HepG2 (cell line): ENCODE measurements around the gene KLHDC2. TPM values are rescaled to one million over a fixed set of nuclear protein-coding genes. Genes with fewer than 3 reads are reported as not detected.

ENCODE experiments used
- ARID2 ChIP-seq: sonication (generic); formaldehyde crosslinking; IDR thresholded peaks from 2 replicates; pipeline ENCODE4 v1.8.1; 2022; ENCODE audit warnings: mild to moderate bottlenecking, missing genetic modification reagents, borderline replicate concordance
- BORCS8-MEF2B ChIP-seq: sonication (generic); formaldehyde crosslinking; IDR thresholded peaks from 2 replicates; pipeline ENCODE4 v1.8.0; 2022; ENCODE audit warnings: mild to moderate bottlenecking, missing genetic modification reagents
- CCDC6 ChIP-seq: sonication (generic); formaldehyde crosslinking; IDR thresholded peaks from 2 replicates; pipeline ENCODE4 v1.8.1; 2022; ENCODE audit warnings: mild to moderate bottlenecking, missing genetic modification reagents, moderate library complexity
- GLMP ChIP-seq: sonication (generic); formaldehyde crosslinking; IDR thresholded peaks from 2 replicates; pipeline ENCODE4 v1.9.0; 2021; ENCODE audit warnings: missing genetic modification reagents, mild to moderate bottlenecking, borderline replicate concordance
- HES4 ChIP-seq: sonication (generic); formaldehyde crosslinking; IDR thresholded peaks from 2 replicates; pipeline ENCODE4 v1.9.0; 2021; ENCODE audit warnings: mild to moderate bottlenecking, missing genetic modification reagents, borderline replicate concordance
- HNF4G ChIP-seq, 2 experiments: sonication (generic) in 1 of 2; formaldehyde crosslinking in 1 of 2; IDR thresholded peaks; 2 replicates each; pipeline versions ENCODE4 v1.4.0 to v1.6.1; 2011 to 2020; ENCODE audit warnings: borderline replicate concordance in 2 of 2, low read depth in 2 of 2, mild to moderate bottlenecking in 2 of 2, low read length in 1 of 2, missing genetic modification reagents in 1 of 2, moderate library complexity in 1 of 2
- HNRNPUL1 ChIP-seq: fragments of 200-400 bp; formaldehyde crosslinking; IDR thresholded peaks from 2 replicates; pipeline ENCODE4 v1.6.1; 2017; ENCODE audit warnings: low read depth, mild to moderate bottlenecking, low read length, moderate library complexity
- MTF2 ChIP-seq: sonication (generic); formaldehyde crosslinking; IDR thresholded peaks from 2 replicates; pipeline ENCODE4 v1.5.0; 2020; ENCODE audit warnings: missing genetic modification reagents, borderline replicate concordance
- MXD3 ChIP-seq: IDR thresholded peaks from 2 replicates; pipeline ENCODE4 v1.6.1; 2016; ENCODE audit warnings: mild to moderate bottlenecking, missing biosample characterization, missing genetic modification reagents
- TSC22D2 ChIP-seq: sonication (generic); formaldehyde crosslinking; IDR thresholded peaks from 2 replicates; pipeline ENCODE4 v1.5.1; 2020; ENCODE audit warnings: missing genetic modification reagents, mild to moderate bottlenecking, borderline replicate concordance
- ZBTB21 ChIP-seq: sonication (generic); formaldehyde crosslinking; IDR thresholded peaks from 2 replicates; pipeline ENCODE4 v1.4.0; 2020; ENCODE audit warnings: missing genetic modification reagents
- ZNF232 ChIP-seq: sonication (generic); formaldehyde crosslinking; IDR thresholded peaks from 2 replicates; pipeline ENCODE4 v1.4.0; 2020; ENCODE audit warnings: missing genetic modification reagents, borderline replicate concordance
- ZNF430 ChIP-seq: sonication (generic); formaldehyde crosslinking; IDR thresholded peaks from 2 replicates; pipeline ENCODE4 v1.9.0; 2021; ENCODE audit warnings: mild to moderate bottlenecking, missing genetic modification reagents
- ZNF432 ChIP-seq: sonication (generic); formaldehyde crosslinking; IDR thresholded peaks from 2 replicates; pipeline ENCODE4 v1.5.0; 2020; ENCODE audit warnings: missing genetic modification reagents, mild to moderate bottlenecking, borderline replicate concordance
- ZNF562 ChIP-seq: sonication (generic); formaldehyde crosslinking; IDR thresholded peaks from 2 replicates; pipeline ENCODE4 v1.8.0; 2022; ENCODE audit warnings: missing genetic modification reagents, borderline replicate concordance
- ZNF629 ChIP-seq: sonication (generic); formaldehyde crosslinking; conservative IDR thresholded peaks from 2 replicates; pipeline ENCODE4 v1.5.0; 2020; ENCODE audit warnings: missing genetic modification reagents
- ZSCAN29 ChIP-seq: sonication (generic); formaldehyde crosslinking; conservative IDR thresholded peaks from 2 replicates; pipeline ENCODE4 v1.4.0; 2020; ENCODE audit warnings: mild to moderate bottlenecking, missing genetic modification reagents
- polyA plus RNA-seq, 8 experiments: library from polyadenylated mRNA; depleted of rRNA in 3 of 8; stranded (reverse) in 7 of 8; unstranded in 1 of 8; fragments of >200 nt; fragmentation: Illumina TruSeq in 4 of 8; extraction: Trizol in 4 of 8; gene quantifications; 2 replicates each; pipeline versions ENCODE4 v1.2.1 to v1.2.3, GENCODE V29; 2011 to 2016; ENCODE audit warnings: low read depth in 4 of 8, missing spikeins in 1 of 8, mixed read lengths in 1 of 8; ENCODE audit not compliant: insufficient read depth in 1 of 8
- total RNA-seq, 5 experiments: library from RNA; depleted of rRNA; stranded (reverse); fragments of >200 nt; fragmentation: Illumina TruSeq; extraction: Trizol; gene quantifications; 2 replicates each; pipeline ENCODE4 v1.2.3, GENCODE V29; 2016; ENCODE audit warnings: low read depth in 1 of 5
- TF ChIP-seq, protein P1 (sequence below), 2 experiments: sonication (generic) in 1 of 2; formaldehyde crosslinking in 1 of 2; IDR thresholded peaks; 2 replicates each; pipeline versions ENCODE4 v1.6.1 to v1.9.0; 2014 to 2022; ENCODE audit warnings: antibody characterized with exemption in 1 of 2, borderline replicate concordance in 1 of 2, inconsistent platforms in 1 of 2, low read depth in 1 of 2, missing genetic modification reagents in 1 of 2
- TF ChIP-seq, protein P2 (sequence below): sonication (generic); formaldehyde crosslinking; IDR thresholded peaks from 2 replicates; pipeline ENCODE4 v1.5.1; 2020; ENCODE audit warnings: missing genetic modification reagents, mild to moderate bottlenecking, borderline replicate concordance
- TF ChIP-seq, protein P3 (sequence below): IDR thresholded peaks from 2 replicates; pipeline ENCODE4 v1.6.1; 2012; ENCODE audit warnings: inconsistent platforms

KLHDC2 gene
- total and polyA plus RNA-seq, 2 of the 13 experiments (the other 11 are each of a cell fraction or from before 2014, with no cell fraction given), result 95.5 to 170 TPM

DNA sequence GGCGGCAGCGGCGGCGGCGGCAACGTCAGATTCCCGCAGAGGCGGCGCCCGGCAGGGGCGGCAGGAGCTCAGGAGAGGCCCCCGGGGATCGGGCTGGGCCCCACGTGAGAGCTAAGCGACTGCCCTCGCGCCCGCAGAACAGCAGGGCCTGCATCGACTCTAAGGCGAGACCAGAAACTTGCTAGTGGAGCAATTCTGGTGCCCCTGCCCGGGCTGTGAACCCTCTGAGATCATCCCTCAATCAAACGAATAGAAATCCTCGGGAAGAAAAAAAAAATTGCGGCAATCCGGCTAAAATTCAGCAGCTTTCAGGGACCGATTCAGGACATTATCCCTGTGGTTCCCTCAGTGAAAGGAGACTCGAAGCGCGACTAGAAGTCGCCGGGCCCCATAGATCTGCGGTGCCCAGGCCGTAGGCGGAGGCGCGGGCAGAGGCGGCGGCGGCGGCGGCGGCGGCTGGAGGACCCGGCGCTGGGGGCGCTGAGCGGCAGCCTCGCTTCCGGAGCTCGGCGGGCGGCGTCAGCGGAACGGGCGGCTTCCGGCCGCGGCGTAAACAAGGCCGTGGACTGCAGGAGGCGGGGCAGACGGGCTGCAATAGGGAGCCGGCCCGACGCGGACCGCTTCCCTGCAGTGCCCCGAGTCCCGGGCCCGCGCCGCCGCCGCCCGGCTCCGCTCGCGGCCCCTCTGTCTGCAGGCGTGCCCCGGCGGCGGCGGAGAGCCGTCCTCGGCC, at the start of gene KLHDC2 (continued):
- TF ChIP-seq, protein P1, sequence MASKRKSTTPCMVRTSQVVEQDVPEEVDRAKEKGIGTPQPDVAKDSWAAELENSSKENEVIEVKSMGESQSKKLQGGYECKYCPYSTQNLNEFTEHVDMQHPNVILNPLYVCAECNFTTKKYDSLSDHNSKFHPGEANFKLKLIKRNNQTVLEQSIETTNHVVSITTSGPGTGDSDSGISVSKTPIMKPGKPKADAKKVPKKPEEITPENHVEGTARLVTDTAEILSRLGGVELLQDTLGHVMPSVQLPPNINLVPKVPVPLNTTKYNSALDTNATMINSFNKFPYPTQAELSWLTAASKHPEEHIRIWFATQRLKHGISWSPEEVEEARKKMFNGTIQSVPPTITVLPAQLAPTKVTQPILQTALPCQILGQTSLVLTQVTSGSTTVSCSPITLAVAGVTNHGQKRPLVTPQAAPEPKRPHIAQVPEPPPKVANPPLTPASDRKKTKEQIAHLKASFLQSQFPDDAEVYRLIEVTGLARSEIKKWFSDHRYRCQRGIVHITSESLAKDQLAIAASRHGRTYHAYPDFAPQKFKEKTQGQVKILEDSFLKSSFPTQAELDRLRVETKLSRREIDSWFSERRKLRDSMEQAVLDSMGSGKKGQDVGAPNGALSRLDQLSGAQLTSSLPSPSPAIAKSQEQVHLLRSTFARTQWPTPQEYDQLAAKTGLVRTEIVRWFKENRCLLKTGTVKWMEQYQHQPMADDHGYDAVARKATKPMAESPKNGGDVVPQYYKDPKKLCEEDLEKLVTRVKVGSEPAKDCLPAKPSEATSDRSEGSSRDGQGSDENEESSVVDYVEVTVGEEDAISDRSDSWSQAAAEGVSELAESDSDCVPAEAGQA (IDR thresholded peaks at IDR 0.05; ENCODE audit: low read depth), result 0 out of 2 replicates have a peak, but pooled peaks have one; percentile 38
- TF ChIP-seq, protein P1 (CRISPR knock-in tag; IDR thresholded peaks at IDR 0.05; ENCODE audit: borderline replicate concordance), result no peak
- no peak; the same call in 1 of the 2 replicates for TF ChIP-seq ARID2 (CRISPR knock-in tag)
- no peak for TF ChIP-seq TSC22D2 (CRISPR knock-in tag)
- no peak for TF ChIP-seq ZNF232 (CRISPR knock-in tag)
- no peak for TF ChIP-seq ZNF432 (CRISPR knock-in tag)
- TF ChIP-seq GLMP, result no peak
- TF ChIP-seq HNRNPUL1, result no peak
- no peak for TF ChIP-seq ZNF629 (CRISPR knock-in tag)
- TF ChIP-seq ZNF562 (CRISPR knock-in tag), result no peak
- peak; percentile 53; the same call in 1 of the 2 replicates for TF ChIP-seq BORCS8-MEF2B (CRISPR knock-in tag)
- peak; percentile 70 for TF ChIP-seq HES4 (CRISPR knock-in tag)
- TF ChIP-seq MTF2, result no peak
- TF ChIP-seq MXD3, result no peak; the same call in 1 of the 2 replicates
- no peak for TF ChIP-seq ZNF430 (CRISPR knock-in tag)
- no peak for TF ChIP-seq ZSCAN29 (CRISPR knock-in tag)
- peak; percentile 42; the same call in 1 of the 2 replicates for TF ChIP-seq CCDC6 (CRISPR knock-in tag)
- TF ChIP-seq, protein P2, sequence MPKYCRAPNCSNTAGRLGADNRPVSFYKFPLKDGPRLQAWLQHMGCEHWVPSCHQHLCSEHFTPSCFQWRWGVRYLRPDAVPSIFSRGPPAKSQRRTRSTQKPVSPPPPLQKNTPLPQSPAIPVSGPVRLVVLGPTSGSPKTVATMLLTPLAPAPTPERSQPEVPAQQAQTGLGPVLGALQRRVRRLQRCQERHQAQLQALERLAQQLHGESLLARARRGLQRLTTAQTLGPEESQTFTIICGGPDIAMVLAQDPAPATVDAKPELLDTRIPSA (CRISPR knock-in tag), result no peak
- TF ChIP-seq, protein P3, sequence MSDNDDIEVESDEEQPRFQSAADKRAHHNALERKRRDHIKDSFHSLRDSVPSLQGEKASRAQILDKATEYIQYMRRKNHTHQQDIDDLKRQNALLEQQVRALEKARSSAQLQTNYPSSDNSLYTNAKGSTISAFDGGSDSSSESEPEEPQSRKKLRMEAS, result peak; percentile 85
- peak; percentile 12; the same call in 1 of the 2 replicates for TF ChIP-seq HNF4G (IDR thresholded peaks at IDR 0.05; ENCODE audit: borderline replicate concordance, low read depth, low read length)
- TF ChIP-seq HNF4G (CRISPR knock-in tag; IDR thresholded peaks at IDR 0.05; ENCODE audit: borderline replicate concordance, low read depth), result no peak
- no peak for TF ChIP-seq ZBTB21 (CRISPR knock-in tag)
